ENCODE results near the gene HERC4. TPM values are rescaled to one million over a fixed set of nuclear protein-coding genes. Genes with fewer than 3 reads are reported as not detected.
"Not testable (repeated sequence)": the region's sequence is repeated elsewhere in the genome, so short reads cannot be mapped to it uniquely, and the experiment has no call there.

The HERC4 gene
- total and polyA plus RNA-seq, 8 donors: 11.2 to 30.7 (median 14.1) TPM

DNA sequence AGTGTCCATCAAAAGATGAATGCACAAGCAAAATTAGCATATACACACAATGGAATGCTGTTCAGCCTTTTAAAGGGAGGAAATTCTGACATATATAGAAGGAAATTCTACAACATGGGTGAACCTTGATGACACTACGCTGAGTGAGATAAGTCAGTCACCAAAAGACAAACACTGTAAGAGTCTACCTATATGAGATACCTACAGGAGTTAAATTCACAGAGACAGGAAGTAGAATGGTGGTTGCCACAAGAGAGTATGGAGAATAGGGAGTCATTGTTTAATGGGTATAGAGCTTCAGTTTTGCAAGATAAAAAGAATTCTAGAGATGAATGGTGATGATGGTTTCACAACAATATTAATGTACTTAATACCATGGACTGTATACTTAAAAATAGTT is 51.8 kb downstream of the HERC4 start:
- H3K27me3 ChIP-seq: no peaks in the 10 kb centered on the region
- TF ChIP-seq, protein P1, sequence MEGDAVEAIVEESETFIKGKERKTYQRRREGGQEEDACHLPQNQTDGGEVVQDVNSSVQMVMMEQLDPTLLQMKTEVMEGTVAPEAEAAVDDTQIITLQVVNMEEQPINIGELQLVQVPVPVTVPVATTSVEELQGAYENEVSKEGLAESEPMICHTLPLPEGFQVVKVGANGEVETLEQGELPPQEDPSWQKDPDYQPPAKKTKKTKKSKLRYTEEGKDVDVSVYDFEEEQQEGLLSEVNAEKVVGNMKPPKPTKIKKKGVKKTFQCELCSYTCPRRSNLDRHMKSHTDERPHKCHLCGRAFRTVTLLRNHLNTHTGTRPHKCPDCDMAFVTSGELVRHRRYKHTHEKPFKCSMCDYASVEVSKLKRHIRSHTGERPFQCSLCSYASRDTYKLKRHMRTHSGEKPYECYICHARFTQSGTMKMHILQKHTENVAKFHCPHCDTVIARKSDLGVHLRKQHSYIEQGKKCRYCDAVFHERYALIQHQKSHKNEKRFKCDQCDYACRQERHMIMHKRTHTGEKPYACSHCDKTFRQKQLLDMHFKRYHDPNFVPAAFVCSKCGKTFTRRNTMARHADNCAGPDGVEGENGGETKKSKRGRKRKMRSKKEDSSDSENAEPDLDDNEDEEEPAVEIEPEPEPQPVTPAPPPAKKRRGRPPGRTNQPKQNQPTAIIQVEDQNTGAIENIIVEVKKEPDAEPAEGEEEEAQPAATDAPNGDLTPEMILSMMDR (IDR thresholded peaks at IDR 0.05): no peak
- no peaks in the 10 kb centered on the region for H3K4me1 ChIP-seq
- no peak overlapping the region for H3K4me3 ChIP-seq
- ATAC-seq: no peak
- H3K27ac ChIP-seq: no peak overlapping the region
- no peaks in the 10 kb centered on the region for H3K9me3 ChIP-seq
- 97 to 100% methylated on average over 1 of the region's 1 CpG for WGBS, 2 donors
- intact Hi-C loops (cut with DNase I): no loop called here
- DNase-seq: no peak
- peaks cover 0 to 8% (median 7%) of the 10 kb centered on the region in 3 donors for H3K36me3 ChIP-seq
- no peak for FAIRE-seq

DNA sequence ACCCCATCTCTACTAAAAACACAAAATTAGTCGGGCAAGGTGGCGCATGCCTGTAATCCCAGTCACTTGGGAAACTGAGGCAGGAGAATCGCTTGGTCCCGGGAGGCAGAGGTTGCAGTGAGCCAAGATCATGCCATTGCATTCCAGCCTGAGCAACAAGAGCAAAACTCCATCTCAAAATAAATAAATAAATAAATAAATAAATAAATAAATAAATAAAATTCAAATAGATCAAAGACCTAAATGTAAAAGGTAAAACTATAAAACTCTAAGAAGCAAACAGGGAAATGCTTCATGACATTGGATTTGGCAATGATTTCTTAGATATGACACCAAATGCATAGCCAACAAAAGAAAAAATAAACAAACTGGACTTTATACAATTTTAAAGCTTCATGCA is 52.8 kb downstream of the HERC4 start:
- H3K27ac ChIP-seq; FAIRE-seq; intact Hi-C loops (cut with DNase I); ATAC-seq; DNase-seq; H3K4me1 ChIP-seq; H3K4me3 ChIP-seq; H3K36me3 ChIP-seq; H3K9me3 ChIP-seq; H3K27me3 ChIP-seq: not testable (repeated sequence)
- WGBS, 2 donors: 97 to 99% methylated on average over 4 of the region's 4 CpGs

DNA sequence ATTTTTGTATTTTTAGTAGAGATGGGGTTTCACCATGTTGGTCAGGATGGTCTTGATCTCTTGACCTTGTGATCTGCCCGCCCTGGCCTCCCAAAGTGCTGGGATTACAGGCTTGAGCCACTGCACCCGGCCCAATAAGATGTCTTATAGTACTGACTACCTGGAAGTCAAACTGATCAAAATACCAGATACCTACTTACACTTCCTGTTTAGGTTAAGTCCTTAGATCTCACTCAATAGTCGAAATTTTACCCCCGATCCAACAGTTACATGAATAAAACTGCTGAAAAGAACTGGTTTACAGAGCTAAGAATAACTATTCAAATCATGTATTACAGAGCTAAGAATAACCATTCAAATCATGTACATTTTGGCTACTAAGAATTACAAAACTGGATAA is 58.6 kb downstream of the HERC4 start:
- DNase-seq; FAIRE-seq; H3K9me3 ChIP-seq; H3K4me3 ChIP-seq; H3K27ac ChIP-seq; intact Hi-C loops (cut with DNase I); H3K36me3 ChIP-seq; H3K27me3 ChIP-seq; H3K4me1 ChIP-seq; ATAC-seq: not testable (repeated sequence)
- WGBS, 2 donors: 94 to 96% methylated on average over 4 of the region's 4 CpGs

DNA sequence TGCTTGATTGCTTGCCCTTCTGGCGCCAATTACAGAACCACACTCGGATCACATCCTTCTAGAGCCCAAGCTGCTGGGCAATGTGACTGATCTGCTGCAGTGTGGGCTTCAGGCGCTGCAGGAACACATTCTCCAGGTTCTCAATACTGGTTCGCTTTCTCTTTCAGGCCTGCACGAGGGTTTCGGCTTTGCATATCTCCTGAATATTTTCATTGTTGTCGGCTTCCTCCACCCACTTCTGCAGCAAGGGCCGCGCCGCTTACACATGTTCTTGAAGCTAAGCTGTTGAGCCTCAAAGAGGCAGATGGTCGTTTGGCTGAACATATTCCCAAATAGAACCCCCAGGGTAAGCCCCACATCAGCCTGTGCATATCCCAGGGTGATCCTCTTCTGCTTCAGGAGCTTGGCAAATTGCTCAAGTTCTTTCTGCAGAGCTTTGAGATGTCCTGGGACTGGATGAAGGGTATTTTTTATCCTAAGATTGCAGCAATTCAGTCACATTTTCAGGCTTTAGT is 64.6 kb downstream of the HERC4 start:
- Histone ChIP-seq H3K9me3 (no peaks in the 10 kb centered on the region), H3K4me1 (no peaks in the 10 kb centered on the region), H3K36me3 (peaks cover 0 to 9% (median 0%) of the 10 kb centered on the region in 3 donors), H3K27me3 (no peaks in the 10 kb centered on the region), H3K27ac (no peak overlapping the region), H3K4me3 (no peak overlapping the region)
- ATAC-seq: no peak
- intact Hi-C loops (cut with DNase I): no loop called here
- no peak for FAIRE-seq
- 94 to 98% methylated on average over 11 of the region's 11 CpGs for WGBS, 2 donors
- no peak for DNase-seq
- TF ChIP-seq, protein P1 (IDR thresholded peaks at IDR 0.05): no peak

DNA sequence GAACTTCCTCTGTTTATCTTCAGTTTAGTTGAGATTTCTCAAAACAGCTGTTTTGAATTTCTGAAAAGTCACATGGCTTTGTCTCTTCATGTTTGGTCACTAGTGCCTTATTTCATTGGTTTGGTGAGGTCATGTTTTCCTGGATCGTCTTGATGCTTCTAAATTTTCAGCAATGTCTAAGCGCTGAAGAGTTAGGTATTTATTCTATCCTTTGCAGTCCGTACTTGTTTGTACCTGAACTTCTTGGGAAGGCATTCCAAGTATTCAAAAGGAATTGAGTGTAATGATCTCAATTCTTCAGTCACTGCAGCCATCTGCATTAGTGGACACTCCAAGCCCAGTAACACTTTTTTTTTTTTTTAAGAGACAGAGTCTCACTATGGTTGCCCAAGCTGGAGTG is 67.7 kb downstream of the HERC4 start:
- Histone ChIP-seq H3K4me3 (no peak overlapping the region), H3K36me3 (peaks cover 0 to 14% (median 0%) of the 10 kb centered on the region in 3 donors), H3K4me1 (no peaks in the 10 kb centered on the region), H3K27me3 (no peaks in the 10 kb centered on the region), H3K27ac (no peak overlapping the region), H3K9me3 (no peaks in the 10 kb centered on the region)
- WGBS, 2 donors: 97 to 98% methylated on average over 3 of the region's 3 CpGs
- DNase-seq (no peak), FAIRE-seq (no peak), ATAC-seq (no peak)
- TF ChIP-seq, protein P1 (IDR thresholded peaks at IDR 0.05): no peak
- intact Hi-C loops (cut with DNase I): no loop called here

DNA sequence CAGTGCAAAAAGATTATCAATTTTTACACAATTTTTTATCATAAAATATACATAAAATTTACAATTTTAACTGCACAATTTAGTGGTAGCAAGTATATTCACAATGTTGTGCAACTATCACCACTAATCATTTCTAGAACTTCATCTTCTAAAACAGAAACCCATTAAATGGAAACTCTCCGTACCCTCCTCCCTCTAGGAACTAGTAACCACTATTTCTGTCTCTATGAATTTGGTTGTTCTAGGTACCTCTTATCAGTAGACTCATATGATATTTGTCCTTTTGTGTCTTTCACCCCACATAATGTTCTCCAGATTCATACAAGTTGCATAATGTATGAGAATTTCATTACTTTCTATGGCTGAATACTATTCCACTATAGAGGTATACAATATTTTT is 73.5 kb downstream of the HERC4 start:
- TF ChIP-seq, protein P1 (IDR thresholded peaks at IDR 0.05): no peak
- Histone ChIP-seq H3K36me3 (peaks cover 0 to 14% (median 0%) of the 10 kb centered on the region in 3 donors), H3K4me3 (no peak overlapping the region), H3K27ac (no peak overlapping the region), H3K27me3 (no peaks in the 10 kb centered on the region), H3K4me1 (no peaks in the 10 kb centered on the region), H3K9me3 (no peaks in the 10 kb centered on the region)
- intact Hi-C loops (cut with DNase I): no loop called here
- ATAC-seq (no peak), DNase-seq (no peak), FAIRE-seq (no peak)
- WGBS, 2 donors: 96 to 98% methylated on average over 1 of the region's 1 CpG
